HG03095 (cell line): ENCODE data around the gene TRPC3.
A peak's percentile ranks its signal among the peaks of the same experiment; 100 is the strongest.
"Not testable (repeated sequence)": the region's sequence is repeated elsewhere in the genome, so short reads cannot be mapped to it uniquely, and the experiment has no call there.

ENCODE experiments used
- ATAC-seq: cut with Tn5 transposase; IDR thresholded peaks from one replicate; pipeline ENCODE4 v1.9.1; 2021; ENCODE audit warnings: moderate library complexity; ENCODE audit not compliant: unreplicated experiment

The TRPC3 gene

GRCh38 chr4:121950212-121950679, 1.6 kb downstream of the TRPC3 start:
- peak; percentile 86 for ATAC-seq

- ATAC-seq = no peak
Observed at GRCh38 chr4:121946644-121947043, 5.2 kb downstream of the TRPC3 start.

GRCh38 chr4:121943941-121944340, 7.9 kb downstream of the TRPC3 start:
- no peak for ATAC-seq

GRCh38 chr4:121939690-121940089, 12.2 kb downstream of the TRPC3 start:
- ATAC-seq = no peak

- no peak for ATAC-seq
Observed at GRCh38 chr4:121938282-121939092, 13.4 kb downstream of the TRPC3 start.

- ATAC-seq = no peak
Observed at GRCh38 chr4:121936101-121936500, 15.8 kb downstream of the TRPC3 start.

GRCh38 chr4:121934635-121935034, 17.2 kb downstream of the TRPC3 start:
- no peak for ATAC-seq

- no peak for ATAC-seq
Observed at GRCh38 chr4:121932212-121932974, 19.5 kb downstream of the TRPC3 start.

GRCh38 chr4:121930304-121930703, 21.6 kb downstream of the TRPC3 start:
- ATAC-seq = no peak

GRCh38 chr4:121927948-121928347, 23.9 kb downstream of the TRPC3 start:
- no peak for ATAC-seq

GRCh38 chr4:121926490-121926889, 25.4 kb downstream of the TRPC3 start:
- not testable (repeated sequence) for ATAC-seq

GRCh38 chr4:121923306-121923705, 28.6 kb downstream of the TRPC3 start:
- ATAC-seq = no peak

GRCh38 chr4:121913667-121914066, 38.2 kb downstream of the TRPC3 start:
- no peak for ATAC-seq

- no peak for ATAC-seq
Observed at GRCh38 chr4:121908346-121908745, 43.5 kb downstream of the TRPC3 start.

GRCh38 chr4:121900132-121900983, 51.5 kb downstream of the TRPC3 start:
- ATAC-seq = peak; percentile 96

- no peak for ATAC-seq
Observed at GRCh38 chr4:121898150-121898549, 53.7 kb downstream of the TRPC3 start.

GRCh38 chr4:121888134-121888533, 63.7 kb downstream of the TRPC3 start:
- ATAC-seq = no peak

- no peak for ATAC-seq
Observed at GRCh38 chr4:121885115-121885514, 66.7 kb downstream of the TRPC3 start.

- ATAC-seq = no peak
Observed at GRCh38 chr4:121881158-121881557, 70.7 kb downstream of the TRPC3 start.

- ATAC-seq = no peak
Observed at GRCh38 chr4:121879135-121879534, 72.7 kb downstream of the TRPC3 start.
